Calu3 (cell line): ENCODE measurements around the gene COL26A1. TPM values are rescaled to one million over a fixed set of nuclear protein-coding genes. Genes with fewer than 3 reads are reported as not detected.

ENCODE experiments used
- BruUV-seq: library from RNA; stranded (reverse); fragments of 400-500 nt; replicated peaks from 2 replicates; lab custom pipeline; 2021; lab: Mats Ljungman, UMichigan
- CTCF ChIA-PET: fragments of 300-600 bp; sonication (Branson Sonifier 250); formaldehyde crosslinking; loops from one replicate; lab custom pipeline; 2022; ENCODE audit warnings: antibody characterized with exemption; lab: Charles Lee
- DNase-seq: peaks from one replicate; pipeline ENCODE4 v3.0.0; 2022
- H3K27ac Mint-ChIP-seq: one replicate; pipeline ENCODE4 v1.8.0; 2022; ENCODE audit warnings: mixed read lengths; ENCODE audit not compliant: unreplicated experiment
- H3K27me3 Mint-ChIP-seq: one replicate; pipeline ENCODE4 v1.8.0; 2022; ENCODE audit warnings: mixed read lengths; ENCODE audit not compliant: unreplicated experiment
- H3K36me3 Mint-ChIP-seq: one replicate; pipeline ENCODE4 v1.8.0; 2022; ENCODE audit warnings: mild to moderate bottlenecking, moderate library complexity, mixed read lengths; ENCODE audit not compliant: insufficient read depth, unreplicated experiment
- H3K4me1 Mint-ChIP-seq: one replicate; pipeline ENCODE4 v1.8.0; 2022; ENCODE audit warnings: mild to moderate bottlenecking, low read depth, mixed read lengths; ENCODE audit not compliant: unreplicated experiment
- H3K4me3 Mint-ChIP-seq: one replicate; pipeline ENCODE4 v1.8.0; 2022; ENCODE audit warnings: mild to moderate bottlenecking, low read depth, moderate library complexity, mixed read lengths; ENCODE audit not compliant: unreplicated experiment
- H3K9me3 Mint-ChIP-seq: one replicate; pipeline ENCODE4 v1.8.0; 2022; ENCODE audit warnings: low read depth, mixed read lengths; ENCODE audit not compliant: unreplicated experiment
- intact Hi-C: fragments of 100-400 bp; cut with micrococcal nuclease; formaldehyde crosslinking; loops from one replicate; pipeline ENCODE4 v1.10.0; 2022; ENCODE audit not compliant: unreplicated experiment
- total RNA-seq: library from RNA; stranded (reverse); gene quantifications from 2 replicates; pipeline ENCODE4 v1.2.3, GENCODE V29; 2022
- TF ChIP-seq, protein P1 (sequence below): fragments of 200-600 bp; IDR thresholded peaks from one replicate; pipeline ENCODE4 v1.8.0; 2022; ENCODE audit warnings: antibody characterized with exemption; ENCODE audit not compliant: unreplicated experiment

Gene COL26A1
- total RNA-seq, 1 experiment from 2014 or later: not detected

DNA sequence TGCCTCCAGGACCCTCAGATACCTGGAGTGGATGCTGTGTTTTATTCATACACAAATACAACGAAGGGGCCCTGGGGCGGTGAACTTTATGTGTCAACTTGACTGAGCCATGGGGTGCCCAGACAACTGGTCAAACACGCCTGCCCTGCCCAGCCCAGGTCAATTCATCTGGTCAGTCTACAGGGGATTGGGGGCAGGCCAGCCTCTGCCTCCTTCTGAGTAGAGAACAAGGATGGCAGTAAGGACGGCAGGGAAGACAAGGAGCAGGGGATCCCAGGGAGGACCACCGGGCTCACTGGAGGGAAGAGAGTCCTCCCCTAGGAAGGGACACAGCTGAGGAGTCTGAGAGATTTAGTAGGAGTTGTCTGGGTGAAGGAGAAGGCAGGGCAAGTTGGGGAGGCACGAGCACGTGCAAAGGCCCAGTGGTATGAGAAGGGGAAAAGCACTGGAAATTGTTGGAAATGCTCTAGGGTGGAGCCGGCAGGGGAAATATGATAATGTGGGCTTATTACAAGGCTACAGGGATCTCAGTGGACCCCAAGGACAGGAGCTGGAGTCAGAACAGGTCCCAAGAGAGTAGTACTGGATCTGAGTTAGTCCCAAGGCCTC lies 203.0 kb downstream of the COL26A1 start:
- CTCF ChIA-PET: no interaction called here
- Mint-ChIP-seq H3K27me3 (peaks cover 66% of the 10 kb centered on the region), H3K4me3 (no peak overlapping the region)

DNA sequence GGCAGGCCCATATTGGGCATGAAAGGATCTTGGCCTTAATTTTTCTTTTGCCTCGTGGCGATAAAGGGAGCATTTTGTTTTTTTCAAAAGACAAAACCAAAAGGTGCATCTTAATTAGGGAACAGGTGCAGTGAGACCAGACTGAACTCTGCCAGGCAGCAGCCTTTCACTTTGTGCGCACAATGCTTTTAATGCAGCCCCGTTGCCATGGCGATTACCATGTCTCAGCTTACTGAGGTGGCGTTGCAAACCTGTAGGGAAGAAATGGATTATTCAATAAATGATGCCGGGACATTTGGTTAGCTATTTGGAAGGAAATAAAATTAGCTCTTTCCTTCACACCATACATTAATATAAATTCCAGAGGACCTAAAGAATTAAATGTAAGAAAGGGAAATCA lies 204.6 kb downstream of the COL26A1 start:
- Mint-ChIP-seq H3K27me3 (peaks cover 51% of the 10 kb centered on the region), H3K27ac (no peak overlapping the region), H3K4me3 (no peak overlapping the region), H3K9me3 (no peaks in the 10 kb centered on the region), H3K36me3 (peaks cover 5% of the 10 kb centered on the region), H3K4me1 (no peaks in the 10 kb centered on the region)
- intact Hi-C loops: no loop called here
- DNase-seq: no peak
- CTCF ChIA-PET: no interaction called here
- TF ChIP-seq, protein P1, sequence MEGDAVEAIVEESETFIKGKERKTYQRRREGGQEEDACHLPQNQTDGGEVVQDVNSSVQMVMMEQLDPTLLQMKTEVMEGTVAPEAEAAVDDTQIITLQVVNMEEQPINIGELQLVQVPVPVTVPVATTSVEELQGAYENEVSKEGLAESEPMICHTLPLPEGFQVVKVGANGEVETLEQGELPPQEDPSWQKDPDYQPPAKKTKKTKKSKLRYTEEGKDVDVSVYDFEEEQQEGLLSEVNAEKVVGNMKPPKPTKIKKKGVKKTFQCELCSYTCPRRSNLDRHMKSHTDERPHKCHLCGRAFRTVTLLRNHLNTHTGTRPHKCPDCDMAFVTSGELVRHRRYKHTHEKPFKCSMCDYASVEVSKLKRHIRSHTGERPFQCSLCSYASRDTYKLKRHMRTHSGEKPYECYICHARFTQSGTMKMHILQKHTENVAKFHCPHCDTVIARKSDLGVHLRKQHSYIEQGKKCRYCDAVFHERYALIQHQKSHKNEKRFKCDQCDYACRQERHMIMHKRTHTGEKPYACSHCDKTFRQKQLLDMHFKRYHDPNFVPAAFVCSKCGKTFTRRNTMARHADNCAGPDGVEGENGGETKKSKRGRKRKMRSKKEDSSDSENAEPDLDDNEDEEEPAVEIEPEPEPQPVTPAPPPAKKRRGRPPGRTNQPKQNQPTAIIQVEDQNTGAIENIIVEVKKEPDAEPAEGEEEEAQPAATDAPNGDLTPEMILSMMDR: no peak
- BruUV-seq: no TSS peak

More for the DNA sequence above, 203.0 kb downstream of the COL26A1 start:
- no peaks in the 10 kb centered on the region for H3K4me1 Mint-ChIP-seq
- H3K9me3 Mint-ChIP-seq: no peaks in the 10 kb centered on the region
- TF ChIP-seq, protein P1: no peak
- H3K27ac Mint-ChIP-seq: no peak overlapping the region
- no TSS peak for BruUV-seq
- peaks cover 5% of the 10 kb centered on the region for H3K36me3 Mint-ChIP-seq
- intact Hi-C loops: no loop called here
- DNase-seq: no peak

DNA sequence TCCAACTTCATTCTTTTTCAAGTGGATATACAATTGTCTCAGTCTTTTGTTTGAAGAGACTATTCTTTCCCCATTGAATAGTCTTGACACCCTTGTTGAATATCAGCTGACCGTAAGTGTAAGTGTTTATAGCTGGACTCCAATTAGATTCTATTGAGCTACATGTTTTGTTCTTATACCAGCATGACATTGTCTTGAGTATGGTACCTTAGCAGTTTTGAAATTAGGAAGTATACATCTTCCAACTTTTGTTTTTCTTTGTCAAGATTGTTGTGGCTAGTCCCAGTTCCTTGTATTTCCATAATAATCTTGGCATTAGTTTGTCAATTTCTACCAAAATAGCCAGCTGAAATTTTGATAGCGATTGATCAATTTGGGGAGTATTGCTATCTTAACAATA lies 209.5 kb downstream of the COL26A1 start:
- CTCF ChIA-PET: no interaction called here

DNA sequence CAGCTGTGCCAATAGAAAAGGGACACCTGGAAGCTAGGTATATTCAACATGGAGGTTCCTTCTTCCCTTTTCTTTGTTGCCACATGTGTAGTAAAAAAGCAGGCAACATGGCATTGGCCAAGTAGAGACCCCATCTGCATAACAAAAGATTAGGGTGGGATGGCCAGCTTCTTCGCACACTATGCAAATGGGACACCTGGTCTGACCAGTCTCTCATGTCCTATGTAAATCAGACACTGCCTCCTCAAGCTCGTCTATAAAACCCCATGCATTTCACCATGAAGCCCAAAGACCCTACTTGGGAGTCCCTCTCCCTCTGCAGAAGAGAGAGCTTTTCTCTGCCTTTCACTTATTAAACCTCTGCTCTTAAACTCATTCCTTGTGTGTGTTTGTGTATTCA lies 212.5 kb downstream of the COL26A1 start:
- Mint-ChIP-seq H3K4me1 (no peaks in the 10 kb centered on the region), H3K9me3 (no peaks in the 10 kb centered on the region), H3K27me3 (no peaks in the 10 kb centered on the region), H3K4me3 (no peak overlapping the region), H3K36me3 (no peaks in the 10 kb centered on the region), H3K27ac (no peak overlapping the region)
- TF ChIP-seq, protein P1: no peak
- CTCF ChIA-PET: no interaction called here
- DNase-seq: no peak
- intact Hi-C loops: no loop called here
- no TSS peak for BruUV-seq

More for the DNA sequence above, 209.5 kb downstream of the COL26A1 start:
- H3K4me3 Mint-ChIP-seq: no peak overlapping the region
- TF ChIP-seq, protein P1: no peak
- no TSS peak for BruUV-seq
- intact Hi-C loops: no loop called here
- H3K27ac Mint-ChIP-seq: no peak overlapping the region
- no peaks in the 10 kb centered on the region for H3K9me3 Mint-ChIP-seq
- DNase-seq: no peak
- H3K27me3 Mint-ChIP-seq: peaks cover 13% of the 10 kb centered on the region
- no peaks in the 10 kb centered on the region for H3K4me1 Mint-ChIP-seq
- no peaks in the 10 kb centered on the region for H3K36me3 Mint-ChIP-seq
